LNCaP clone FGC (cell line): ENCODE results near the gene EEF1AKMT1.

Experiments used
- DNase-seq: peaks from one replicate; pipeline ENCODE4 v3.0.0-alpha.2; 2011; ENCODE audit warnings: low read depth
- H3K4me3 ChIP-seq: 2 replicates; pipeline ENCODE4 v1.5.1; 2011; ENCODE audit warnings: mild to moderate bottlenecking, low read depth, low read length, control low read depth
- CTCF ChIP-seq: IDR thresholded peaks from 2 replicates; pipeline ENCODE4 v1.5.1; 2012; ENCODE audit warnings: mild to moderate bottlenecking; ENCODE audit not compliant: control insufficient read depth, insufficient read depth; ENCODE audit errors: extremely low read depth

Gene EEF1AKMT1

DNA sequence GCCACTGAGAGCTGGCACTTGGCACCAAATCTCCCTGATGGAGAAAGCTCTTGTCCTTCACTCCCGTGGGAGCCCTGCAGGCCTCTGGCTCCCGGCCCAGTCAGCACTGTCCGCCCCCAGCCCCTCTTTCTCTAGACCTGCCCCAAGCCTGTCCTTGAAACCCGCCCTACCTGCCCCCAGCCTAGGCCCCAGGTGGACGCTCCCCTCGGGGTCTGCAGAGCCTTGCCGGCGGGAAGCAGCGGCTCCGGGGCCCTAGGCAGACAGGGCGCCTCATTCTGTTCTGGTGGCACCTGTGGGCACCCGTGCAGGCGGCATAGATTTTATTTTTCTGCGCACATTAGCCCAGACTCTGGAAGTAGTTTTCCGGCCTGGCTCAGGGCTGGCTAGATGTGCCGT, 52.7 kb downstream of the EEF1AKMT1 start:
- H3K4me3 ChIP-seq = no peak overlapping the region

DNA sequence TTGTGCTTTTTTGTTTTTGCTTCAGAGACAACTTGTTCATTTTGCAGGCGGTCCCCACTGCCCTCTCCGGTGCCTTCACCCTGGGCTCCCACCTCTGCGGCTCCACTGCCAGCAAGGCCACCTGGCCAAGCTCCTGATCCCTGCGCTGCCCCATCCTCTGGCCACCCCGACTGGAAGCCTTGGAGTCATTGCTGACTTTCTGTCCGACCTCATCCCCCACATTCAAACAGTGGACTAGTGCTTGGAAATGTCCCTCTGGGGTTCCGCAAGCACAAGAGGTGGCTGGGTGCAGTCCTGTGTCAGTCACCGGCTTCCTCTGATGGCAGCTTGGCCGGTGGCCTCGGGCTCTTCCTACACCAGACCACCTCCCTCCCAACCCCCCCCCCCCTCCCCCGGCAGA, 53.3 kb downstream of the EEF1AKMT1 start:
- no peak for DNase-seq
- no peak for TF ChIP-seq CTCF
- H3K4me3 ChIP-seq = no peak overlapping the region

More for the DNA sequence above, 52.7 kb downstream of the EEF1AKMT1 start:
- no peak for DNase-seq
- no peak for TF ChIP-seq CTCF

GRCh38 chr13:20719783-20720182, 54.0 kb downstream of the EEF1AKMT1 start:
- no peak for DNase-seq
- no peak for TF ChIP-seq CTCF
- no peak overlapping the region for H3K4me3 ChIP-seq

DNA sequence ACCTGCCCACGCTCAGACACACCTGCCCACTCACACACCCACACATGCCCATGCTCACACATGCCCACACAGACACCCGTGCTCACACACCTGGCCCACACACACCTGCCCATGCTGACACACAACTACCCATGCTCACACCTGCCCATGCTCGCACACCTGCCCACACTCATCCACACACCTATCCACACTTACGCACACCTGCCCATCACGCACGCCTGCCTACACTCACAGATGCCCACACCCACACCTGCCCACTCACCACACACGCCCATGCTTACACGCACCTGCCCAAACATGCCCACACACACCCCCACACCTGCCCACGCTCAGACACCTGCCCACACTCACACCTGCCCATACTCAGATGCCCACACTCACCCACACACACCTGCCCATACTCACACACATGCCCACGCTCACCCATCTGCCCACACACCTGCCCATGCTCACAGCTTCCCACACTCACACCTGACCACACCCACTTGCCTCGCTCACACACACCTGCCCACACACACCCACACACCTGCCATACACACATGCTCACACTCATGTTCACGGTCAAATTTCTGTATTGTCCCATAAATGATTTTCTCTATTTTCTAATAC, 54.7 kb downstream of the EEF1AKMT1 start:
- no peak overlapping the region for H3K4me3 ChIP-seq

DNA sequence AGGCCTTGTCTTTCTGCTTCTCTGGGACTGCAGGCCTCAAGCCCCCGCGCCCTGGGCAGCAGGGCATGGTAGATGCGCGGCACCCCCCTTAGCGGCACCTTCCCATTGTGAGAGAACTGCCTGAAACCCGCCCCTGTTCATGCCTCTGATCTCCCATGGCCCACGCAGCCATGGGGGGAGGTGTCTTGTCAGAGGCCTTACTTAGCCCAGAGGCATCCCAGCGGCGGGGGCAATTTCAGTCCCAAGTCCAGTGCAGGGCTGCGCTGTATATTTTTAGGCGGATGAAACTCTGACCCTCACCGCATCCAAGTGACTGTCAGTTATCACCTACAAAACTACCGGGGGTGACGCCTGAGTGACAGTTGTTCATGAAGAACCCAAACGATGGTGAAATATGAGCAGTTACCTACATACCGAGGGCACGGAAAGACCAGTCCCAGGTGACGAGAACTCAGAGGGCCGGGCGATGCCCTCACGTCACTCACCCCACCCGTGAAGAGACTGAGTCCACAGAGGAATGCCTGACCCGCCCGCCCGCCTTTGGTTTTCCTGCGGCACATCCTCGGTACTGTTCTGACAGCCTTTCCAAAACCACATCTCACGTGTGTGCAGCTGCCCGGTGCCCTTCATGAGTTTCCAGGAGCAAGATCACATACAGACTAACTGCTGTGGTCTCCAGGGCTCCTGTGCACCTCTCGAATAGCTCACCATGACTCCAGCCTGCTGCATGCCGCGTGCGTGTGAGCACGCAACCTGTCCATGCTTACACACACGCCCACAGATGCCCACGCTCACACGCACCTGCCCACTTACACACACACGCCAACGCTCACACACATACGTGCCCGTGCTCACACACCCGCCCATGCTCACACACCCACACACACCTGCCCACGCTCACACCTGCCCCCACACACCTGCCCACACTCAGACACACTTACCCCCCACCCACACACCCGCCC, 55.9 kb downstream of the EEF1AKMT1 start:
- no peak for TF ChIP-seq CTCF
- no peak for DNase-seq
- H3K4me3 ChIP-seq = no peak overlapping the region

More for the DNA sequence above, 54.7 kb downstream of the EEF1AKMT1 start:
- no peak for TF ChIP-seq CTCF
- DNase-seq = no peak

DNA sequence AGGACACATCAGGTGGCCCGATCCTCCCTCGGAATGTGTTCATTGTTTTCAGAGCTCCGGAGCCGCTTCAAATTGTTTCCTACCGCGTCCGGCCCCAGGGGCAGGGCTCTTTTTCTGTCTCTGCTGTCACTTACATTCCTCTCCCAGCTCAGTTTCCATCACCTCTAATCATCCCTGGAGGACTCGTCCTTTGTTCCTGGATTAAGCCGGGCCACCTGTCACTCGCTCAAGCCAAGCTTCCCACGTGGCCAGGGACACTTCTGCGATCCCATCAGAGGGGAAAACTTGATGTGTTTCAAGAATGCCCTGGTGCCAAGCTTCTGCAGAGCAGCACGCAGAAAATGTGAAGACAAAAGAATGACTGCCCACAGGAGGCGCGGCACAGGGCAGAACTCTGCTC, 56.8 kb downstream of the EEF1AKMT1 start:
- no peak for DNase-seq
- no peak overlapping the region for H3K4me3 ChIP-seq
- no peak for TF ChIP-seq CTCF
